Measurements from ENCODE around the gene SCNN1A.

The SCNN1A gene

DNA sequence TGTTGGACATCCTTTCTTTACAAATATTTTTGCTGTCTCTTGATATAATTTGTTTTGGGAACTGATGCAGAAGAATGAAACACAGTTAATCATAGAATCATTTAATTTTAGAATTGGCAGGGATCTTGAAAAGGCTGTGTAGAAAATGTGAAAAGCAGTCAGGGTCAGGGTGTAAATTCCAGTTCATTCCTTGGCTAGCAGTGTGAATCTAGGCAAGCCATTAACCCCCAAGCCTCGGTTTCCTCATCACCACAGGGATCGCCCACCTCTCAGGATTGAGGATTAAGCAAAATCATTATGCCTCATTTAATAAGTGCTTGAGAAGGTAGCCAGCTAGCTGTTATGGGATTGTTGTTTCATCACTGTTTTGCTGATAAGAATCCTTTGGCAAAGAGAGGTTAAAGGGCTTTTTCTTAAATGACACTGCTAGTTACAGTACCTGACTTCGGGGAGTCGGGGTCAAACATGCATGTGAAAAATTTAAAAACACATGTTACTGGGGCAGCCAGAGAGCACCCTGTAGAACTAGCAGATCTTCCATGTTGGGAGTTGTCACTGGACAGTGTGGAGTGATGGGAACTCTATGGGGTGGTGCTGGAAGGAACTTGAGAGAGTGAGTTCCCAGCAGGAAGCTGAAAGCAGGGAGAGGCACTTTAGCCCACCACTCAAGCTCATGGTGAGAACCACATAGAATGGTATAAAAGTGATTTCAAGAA, 44.2 kb downstream of the SCNN1A start:
- no peak for DNase-seq

DNA sequence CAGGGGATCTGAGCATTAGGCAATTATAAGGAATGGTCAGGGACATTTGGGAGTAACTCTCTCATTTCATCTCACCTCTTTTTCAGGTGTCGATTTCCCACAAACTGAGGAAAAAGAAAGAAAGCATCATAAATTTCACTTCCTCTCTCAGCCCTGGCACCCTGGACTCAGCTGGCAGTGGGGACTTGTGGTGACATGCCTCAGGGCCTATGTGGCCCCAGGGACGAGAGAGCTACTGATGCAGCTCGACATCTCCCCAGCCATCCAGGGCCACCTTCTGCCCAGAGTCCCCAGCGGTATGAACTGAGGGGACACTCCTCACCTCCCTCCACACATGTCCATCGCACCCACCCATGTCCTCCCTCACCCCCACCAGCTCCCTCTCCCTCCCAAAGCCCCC, 45.2 kb downstream of the SCNN1A start:
- no peak for DNase-seq

DNA sequence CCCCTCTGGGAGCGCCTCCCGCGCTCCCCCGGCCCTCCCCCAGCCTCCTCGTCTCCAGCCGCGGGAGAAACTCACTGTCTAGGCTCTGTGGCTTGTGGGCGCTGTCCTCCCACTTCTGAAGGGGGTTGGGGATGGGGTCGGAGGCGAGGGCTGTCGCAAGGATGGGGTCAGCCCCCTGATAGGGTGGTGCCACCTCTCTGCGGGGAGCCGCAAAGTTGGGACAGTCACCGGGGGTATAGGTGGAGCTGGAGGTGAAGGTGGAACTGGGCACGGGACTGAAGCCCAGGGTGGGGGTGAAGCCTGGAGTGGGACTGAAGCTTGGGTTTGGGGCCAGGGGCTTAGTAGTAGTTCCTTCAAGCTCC, 45.7 kb downstream of the SCNN1A start:
- no peak for DNase-seq

DNA sequence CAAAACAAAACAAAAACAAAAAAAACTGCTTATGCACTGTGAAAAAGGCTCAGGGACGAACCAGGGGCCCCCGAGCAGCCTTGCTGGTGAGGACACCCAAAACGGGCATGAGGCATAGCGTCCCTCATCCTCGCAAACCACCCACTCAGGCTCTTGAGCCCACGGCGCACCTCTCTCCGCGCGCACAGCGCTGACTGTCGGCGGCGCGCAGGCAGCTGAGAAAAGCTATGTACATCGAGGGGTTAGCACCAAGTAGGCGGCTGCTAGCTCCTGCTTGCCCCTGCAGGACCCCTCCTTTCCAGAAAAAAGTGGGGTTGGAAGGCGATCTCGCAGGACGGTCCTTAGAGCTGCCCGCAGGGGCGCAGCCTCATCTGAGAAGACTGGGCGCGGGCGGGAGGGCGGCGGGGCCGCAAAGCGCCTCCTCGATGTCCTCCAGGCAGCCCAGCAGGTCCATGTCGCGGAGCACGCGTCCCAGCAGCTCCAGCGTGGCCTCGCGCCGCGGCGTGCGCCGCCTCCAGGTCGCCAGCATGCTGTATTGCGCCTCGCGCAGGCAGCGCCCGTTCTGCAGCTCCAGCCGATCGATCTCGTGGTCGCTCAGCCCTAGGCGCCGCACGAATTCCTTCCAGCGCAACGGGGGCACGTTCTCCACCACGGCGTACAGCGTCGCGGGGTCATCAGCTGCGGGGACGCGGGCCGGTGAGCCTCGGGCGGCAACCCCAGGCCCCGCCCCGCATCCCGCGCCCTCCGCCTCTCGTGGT, 46.2 kb downstream of the SCNN1A start:
- DNase-seq: no peak

DNA sequence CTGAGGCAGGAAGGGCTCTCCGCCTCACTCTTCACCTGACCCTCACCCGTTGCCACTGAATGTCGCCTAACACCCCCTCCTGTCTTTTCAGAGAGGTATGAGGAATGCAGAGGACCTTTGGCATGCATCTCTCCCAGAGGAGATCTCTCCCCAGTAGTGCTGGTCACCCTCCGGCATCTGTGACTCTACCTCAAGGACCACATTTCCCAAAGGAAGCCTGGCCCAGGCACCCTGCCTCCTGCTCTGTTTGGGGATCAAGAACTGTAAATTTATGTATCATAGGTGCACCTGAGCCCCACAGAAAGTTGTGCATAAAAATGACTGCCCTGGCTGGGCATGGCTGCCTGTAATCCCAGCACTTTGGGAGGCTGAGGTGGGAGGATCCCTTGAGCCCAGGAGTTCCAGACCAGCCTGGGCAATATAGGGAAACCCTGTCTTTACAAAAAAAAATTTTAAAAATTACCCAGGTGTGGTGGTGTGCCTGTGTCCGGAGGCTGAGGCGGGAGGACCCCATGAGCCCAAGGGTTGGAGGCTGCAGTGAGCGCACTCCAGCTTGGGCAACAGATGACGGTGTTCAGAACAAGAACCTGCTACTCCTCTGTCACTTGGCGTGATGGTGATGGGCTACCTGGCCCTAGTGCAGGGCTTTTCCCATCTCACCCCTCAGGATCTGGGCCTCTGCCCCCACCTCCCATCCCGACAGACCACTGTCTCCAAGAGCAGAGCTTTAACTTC, 47.2 kb downstream of the SCNN1A start:
- DNase-seq: no peak

DNA sequence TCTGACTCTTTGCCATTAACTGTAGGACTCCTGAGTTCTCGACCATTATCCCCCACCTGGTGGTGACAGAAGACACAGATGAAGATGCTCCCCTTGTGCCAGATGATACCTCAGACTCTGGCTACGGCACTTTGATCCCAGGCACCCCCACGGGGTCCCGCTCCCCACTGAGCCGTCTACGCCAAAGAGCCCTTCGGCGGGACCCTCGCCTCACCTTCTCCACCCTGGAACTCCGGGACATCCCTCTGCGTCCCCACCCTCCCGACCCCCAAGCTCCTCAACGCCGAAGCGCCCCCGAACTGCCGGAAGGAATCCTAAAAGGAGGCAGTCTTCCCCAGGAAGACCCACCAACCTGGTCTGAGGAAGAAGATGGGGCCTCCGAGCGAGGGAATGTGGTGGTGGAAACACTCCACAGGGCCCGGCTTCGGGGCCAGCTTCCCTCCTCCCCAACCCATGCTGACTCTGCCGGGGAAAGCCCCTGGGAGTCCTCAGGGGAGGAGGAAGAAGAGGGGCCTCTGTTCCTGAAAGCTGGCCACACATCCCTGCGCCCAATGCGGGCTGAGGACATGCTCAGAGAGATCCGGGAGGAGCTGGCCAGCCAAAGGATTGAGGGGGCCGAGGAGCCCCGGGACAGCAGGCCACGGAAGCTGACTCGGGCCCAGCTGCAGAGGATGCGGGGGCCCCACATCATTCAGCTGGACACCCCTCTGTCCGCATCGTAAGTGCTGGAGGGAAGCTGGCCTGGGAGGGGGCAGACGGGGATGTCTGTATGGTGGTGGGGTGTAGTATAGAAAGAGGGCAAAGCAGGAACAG, 47.9 kb downstream of the SCNN1A start:
- no peak for DNase-seq

DNA sequence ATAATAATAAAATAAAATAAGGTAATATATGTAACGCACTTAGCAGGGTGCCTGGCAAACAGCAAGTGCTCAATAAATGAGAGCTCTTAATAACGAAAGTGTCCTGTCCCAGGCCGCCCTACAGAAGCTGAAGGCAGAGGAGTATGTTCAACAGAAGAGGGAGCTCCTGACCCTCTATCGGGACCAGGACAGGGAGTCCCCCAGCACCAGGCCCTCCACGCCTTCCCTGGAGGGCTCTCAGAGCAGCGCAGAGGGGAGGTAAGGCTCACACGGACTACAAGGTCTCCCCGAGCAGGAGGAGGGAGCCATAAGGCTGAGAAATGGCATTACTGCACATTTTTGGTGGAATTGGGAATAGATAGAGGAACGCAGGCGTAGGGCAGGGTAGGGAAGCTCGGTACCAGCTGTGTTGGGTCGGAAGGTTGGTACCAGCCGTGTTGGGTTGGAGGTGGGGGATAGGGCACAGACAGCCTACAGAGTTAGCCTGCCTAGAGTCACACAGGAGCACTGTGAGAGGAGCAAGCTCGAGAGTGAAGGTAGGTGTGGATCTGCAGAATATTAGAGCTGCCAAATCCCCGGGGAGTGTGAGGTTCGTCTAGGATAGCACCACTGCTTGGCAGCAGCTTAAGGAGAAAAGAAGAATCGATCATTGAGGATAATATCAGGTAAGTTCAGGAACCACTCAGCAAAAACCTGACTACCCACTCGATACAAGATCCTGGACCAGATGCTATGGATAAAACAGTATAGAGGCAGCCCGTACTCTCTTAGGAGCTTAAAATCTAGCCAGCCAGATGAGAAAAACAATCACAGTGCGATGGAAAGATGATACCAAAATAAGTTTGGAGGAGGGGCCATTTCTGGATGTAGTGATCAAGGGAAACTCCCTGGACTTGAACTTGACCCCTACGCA, 48.8 kb downstream of the SCNN1A start:
- no peak for DNase-seq

DNA sequence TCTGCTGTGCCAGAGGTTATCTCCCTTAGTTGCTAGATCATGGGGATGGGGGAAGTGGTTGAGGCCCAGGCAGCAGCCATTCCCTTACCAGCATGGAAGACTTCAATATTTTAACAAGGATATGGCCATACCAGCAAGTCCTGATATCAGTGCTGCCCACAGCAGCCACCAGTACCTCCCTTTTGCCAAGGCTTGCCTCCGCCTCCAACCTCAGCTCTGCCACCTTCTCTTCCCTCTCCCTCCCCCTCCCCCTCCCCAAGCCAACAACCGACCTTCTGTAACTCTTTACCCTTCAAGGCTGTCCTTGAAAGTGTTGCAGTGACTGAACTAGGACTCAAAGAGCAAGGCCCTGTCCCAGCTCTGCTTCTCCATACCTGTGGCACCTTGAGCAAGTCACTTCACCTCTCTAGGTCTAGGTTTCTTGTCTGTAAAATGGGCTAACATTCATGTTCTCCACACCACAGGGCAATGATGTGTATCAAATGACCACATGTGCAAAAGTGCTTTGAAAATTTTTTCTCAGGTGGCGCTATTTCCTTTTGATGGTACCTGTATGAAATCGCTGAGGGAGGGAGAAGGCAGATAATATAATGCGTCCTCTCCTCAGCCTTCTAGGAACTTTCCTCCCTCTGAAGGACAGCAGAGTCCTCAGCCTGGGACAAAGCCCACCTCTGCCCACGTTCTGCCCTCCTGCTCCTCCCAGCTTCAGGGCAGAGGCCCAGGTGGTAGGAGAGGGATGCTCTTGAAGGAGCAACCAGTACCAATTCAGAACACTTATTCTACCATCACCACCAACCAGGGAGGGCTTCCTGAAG, 50.2 kb downstream of the SCNN1A start:
- no peak for DNase-seq

DNA sequence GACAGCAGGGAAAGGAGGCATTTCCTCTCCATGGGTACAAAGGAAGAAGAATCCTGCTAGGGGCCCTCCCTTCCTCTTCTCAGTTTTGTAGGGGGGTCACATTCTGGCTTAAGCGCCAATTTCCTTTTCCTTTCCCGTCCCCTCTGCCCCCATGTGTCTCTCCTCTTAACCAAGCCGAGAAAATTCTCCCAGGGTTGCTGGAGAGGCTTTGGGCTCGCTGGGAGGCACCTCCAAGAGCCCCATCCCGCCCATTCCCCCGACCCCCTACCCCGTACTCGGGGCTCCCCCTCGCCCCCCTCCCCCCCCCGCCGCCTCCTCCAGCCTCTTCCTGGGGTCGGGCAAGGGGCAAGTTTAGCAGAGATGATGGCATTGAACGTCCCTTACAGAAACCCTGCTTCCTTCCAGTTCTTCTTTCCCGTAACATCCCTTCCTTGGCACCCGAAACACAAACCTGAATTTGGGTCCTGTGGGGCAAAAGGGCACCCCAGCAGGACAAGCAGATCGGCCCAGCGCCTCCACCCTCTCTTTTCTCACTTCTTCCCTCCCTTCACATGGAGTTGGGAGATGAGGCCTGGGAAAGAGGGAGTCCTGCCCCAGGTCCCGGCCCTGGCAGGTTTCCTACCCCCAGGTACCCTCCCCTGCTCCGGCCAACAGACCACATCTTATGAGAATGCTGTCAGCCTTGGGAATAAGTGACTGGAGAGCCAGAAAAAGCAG, 51.2 kb downstream of the SCNN1A start:
- DNase-seq: no peak

DNA sequence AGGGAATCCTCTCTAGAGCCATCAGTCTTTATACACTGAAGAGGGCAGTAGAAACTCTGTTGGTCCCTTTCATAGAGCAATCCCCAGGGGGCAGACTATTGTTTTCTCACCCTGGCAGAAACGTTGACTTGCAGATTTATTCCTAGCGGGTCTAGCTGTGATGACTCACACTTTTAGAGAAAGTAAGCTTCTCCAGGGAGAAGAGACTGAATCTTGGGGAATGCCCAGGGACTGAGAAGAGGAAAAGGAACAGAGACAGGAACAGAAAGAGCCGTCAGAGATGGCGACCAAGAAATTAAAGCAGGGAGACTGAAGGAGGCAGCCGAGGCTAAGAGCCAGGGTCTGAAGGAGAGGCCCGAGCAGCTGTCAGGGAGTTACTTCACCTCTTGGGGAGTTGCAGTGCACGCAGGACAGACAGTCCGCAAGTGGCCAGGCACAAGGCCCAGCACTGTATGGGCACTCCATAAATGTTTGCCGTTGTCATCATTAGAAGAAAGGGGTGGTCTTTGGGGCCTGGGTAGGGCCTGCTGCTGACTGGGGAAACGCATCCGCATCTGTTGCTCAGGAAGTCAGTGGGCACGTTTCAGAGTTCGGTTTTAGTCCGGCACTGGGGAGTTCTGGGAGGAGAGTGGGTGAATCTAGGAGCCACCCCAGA, 51.9 kb downstream of the SCNN1A start:
- DNase-seq: no peak

DNA sequence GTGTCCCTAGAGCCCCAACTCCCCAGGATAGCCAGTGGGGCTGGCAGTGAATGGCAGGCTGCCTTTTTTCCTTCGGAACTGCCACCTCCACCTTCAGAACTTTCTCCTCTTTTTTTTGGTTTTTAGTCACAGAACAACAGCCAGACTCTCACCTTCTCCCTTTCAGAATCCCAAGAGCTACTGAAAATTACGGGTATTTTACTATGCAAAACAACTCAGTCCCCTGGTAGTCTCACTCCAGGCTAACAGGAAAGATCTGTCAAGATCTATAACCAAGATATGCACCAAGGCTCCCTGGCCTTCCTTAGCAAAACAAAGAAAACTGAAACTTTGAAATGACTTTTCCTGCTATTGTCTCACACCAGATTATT, 52.4 kb downstream of the SCNN1A start:
- DNase-seq: no peak

DNA sequence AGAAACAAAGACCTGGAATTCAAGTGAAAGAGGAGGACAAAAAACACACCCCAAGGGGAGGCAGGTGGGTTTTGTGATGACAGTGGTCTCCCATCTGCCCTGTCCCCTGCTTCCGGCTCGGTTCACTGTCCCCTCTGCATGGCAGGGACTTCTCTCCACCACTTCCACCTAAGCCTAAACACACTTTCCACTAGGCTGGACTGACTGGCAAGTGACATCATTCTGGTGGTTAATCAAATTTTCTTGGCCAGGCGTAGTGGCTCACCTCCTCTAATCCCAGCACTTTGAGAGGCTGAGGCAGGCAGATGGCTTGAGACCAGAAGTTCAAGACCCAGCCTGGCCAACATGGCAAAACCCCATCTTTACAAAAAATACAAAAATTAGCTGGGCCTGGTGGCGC, 53.0 kb downstream of the SCNN1A start:
- DNase-seq: no peak

DNA sequence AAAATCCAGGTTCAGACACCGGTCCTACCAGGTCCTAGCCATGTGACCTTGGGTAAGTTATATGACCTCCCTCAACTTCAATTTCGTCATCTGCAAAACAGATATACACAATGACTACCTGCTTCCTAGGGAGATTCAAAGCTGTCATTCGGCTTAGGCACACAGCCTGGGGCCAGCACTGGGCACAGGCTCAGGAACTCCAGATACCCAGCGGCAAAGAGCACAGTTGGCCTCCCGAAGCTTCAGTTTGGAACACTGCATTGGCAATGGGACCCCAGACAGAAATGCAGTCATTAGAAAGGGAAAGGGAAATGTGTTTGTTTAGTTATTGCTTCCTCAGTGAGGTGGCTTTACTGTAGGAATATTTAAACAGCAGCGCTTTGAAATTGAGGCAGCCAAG, 53.5 kb downstream of the SCNN1A start:
- DNase-seq: no peak

DNA sequence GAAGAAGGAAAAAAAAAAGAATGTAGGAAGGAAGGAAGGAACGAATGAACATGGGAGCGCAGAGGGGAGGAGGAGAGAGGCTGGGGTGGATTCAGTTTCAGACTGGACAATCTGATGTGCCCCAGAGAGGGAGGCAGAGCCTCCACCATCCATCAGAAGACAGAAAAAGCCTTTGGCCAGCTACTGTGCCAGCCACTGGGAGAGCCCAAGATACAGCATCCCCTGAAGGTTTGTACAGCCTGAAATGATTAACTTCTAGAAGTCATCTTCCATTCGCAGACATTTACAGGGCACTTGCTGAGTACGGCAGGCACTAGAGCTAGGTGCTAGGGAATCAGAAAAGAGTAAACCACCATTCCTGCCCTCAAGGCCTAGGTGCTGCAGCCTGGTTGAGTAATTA, 55.9 kb downstream of the SCNN1A start:
- DNase-seq: no peak

DNA sequence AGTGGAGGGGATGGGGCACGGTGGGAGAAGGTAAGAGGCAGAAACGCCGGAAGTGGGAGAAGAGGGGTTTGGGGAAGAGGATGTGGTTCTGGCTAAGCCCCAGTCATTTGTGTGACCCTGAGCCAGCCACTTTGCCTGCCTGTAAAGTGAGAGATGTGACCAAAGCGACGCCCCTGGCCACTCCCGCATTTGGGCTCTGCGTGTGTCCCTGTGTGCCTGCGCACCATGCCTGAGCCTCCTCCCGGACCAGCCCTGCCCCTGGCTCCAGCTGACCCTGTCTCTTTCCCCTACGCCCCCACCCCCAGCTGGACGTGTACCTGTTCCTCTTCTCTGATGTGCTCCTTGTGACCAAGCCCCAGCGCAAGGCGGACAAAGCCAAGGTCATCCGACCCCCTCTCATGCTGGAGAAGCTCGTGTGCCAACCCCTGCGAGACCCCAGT, 56.9 kb downstream of the SCNN1A start:
- DNase-seq: no peak

DNA sequence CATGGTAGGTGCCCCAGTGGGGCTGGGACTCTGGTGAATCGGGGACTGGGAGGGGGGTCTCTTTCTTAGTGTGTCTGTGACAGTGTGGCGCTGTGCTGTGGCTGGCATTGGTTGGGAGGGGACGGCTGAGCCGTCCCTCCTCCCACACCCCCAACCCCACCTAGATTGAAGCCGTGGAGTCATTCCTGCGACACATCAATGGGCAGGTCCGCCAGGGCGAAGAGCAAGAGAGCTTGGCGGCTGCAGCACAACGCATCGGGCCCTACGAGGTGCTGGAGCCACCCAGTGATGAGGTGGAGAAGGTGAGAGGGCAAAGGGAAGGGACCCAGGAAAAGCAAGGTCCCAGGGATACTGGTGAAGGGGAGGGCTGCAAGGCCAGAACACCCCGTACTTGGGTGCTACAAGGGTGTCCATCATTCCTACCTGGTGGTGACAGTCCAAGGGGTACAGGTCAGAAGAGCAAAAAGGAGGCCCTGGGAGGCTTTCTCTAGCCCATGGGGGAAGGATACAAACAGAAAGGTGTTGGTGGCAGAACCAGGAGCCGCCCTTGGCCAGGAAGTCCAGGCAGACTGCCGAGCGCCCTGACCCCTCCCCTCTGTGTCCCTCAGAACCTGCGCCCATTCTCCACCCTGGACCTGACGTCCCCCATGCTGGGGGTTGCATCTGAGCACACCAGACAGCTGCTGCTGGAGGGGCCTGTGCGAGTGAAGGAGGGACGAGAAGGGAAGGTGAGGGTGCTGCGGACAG, 57.5 kb downstream of the SCNN1A start:
- DNase-seq: no peak

DNA sequence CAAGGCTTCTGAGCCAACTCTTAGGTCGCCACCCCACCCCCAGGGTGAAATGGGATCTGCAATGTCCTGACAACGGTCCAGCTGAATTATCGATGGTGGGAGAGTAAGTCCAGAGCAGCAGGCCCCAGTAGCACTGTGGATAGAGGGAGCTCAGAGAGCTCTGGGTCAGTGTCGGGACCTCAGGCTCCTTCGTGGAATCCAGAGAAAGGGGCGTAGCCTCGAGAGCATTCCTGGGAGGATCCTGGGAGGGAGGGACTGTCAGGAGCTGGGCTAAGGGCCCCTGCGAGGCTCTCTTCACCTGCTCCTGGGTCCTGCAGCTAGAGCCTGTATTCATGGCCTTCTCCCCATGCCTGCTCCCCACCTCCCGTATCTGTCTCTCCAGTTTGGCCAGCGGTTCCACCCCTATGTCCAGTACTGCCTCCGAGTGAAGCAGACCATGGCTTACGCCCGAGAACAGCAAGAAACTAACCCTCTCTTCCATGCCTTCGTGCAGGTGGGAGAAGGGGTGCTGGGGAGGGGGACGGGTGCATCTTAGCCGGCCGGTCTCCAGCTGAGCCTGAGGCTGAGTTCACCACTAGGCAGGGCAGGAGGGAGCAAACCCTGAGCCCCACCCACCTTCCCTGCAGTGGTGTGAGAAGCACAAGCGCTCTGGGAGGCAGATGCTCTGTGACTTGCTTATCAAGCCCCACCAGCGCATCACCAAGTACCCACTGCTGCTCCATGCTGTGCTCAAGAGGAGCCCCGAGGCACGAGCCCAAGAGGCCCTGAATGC, 58.3 kb downstream of the SCNN1A start:
- no peak for DNase-seq

All from NCI-H1048 (cell line).